GM19395 (cell line): ENCODE data around the gene ADCY4.
A peak's percentile ranks its signal among the peaks of the same experiment; 100 is the strongest.

ENCODE experiments used
- ATAC-seq: cut with Tn5 transposase; IDR thresholded peaks from one replicate; pipeline ENCODE4 v1.9.1; 2021; ENCODE audit warnings: mild to moderate bottlenecking, moderate library complexity; ENCODE audit not compliant: unreplicated experiment

ADCY4 gene

GRCh38 chr14:24279301-24280186 is 55.3 kb downstream of the ADCY4 start:
- ATAC-seq = peak; percentile 63

GRCh38 chr14:24278424-24278823 is 56.4 kb downstream of the ADCY4 start:
- no peak for ATAC-seq

GRCh38 chr14:24277606-24278321 is 57.1 kb downstream of the ADCY4 start:
- no peak for ATAC-seq

DNA sequence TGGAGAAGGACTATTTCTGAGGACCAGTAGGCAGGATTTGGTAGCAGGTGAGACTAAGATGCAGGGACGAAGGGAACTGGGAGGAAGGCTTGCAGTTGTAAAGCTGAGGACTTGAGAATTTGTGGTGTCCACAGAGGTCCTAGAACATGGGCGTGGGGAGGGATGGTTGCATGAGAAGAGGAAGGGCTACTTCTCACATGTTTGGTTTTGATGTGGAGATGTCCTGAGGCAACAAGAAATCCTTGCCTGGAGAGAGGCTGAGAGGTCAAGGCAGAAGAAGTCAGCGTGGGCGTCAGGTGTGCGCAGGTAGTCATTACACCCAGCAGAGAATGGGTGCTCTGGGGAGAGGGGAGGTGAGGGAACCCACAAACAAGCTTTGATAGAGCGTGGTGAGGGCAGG is 57.8 kb downstream of the ADCY4 start:
- no peak for ATAC-seq

- ATAC-seq = peak; percentile 50
Observed at GRCh38 chr14:24274101-24274543, 60.7 kb downstream of the ADCY4 start.

DNA sequence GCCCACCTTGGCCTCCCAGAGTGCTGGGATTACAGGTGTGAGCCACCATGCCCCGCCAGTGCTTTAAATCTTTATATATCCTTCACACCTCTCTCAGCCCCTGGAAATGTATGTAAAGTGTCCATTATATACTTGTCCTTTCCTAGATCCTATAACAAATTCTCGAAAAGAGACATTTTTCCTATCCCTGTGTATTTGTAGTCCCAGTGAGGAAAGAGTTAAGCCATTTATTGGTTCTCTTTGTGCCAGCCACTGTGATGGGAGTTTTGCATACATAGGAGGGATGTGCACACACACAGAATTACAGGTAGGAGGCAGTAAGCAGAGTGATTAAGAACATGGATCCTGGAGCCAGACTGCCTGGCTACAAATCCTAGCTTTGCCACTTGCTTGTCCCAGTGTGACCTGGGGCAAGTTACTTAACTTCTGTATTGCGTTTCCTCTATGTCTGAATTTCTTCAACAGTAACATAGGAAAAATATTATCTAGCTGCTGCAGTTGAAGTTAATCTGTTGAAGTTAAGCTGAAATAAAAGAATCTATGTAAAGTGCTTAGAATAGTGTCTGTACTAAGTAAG is 61.4 kb downstream of the ADCY4 start:
- ATAC-seq = no peak

DNA sequence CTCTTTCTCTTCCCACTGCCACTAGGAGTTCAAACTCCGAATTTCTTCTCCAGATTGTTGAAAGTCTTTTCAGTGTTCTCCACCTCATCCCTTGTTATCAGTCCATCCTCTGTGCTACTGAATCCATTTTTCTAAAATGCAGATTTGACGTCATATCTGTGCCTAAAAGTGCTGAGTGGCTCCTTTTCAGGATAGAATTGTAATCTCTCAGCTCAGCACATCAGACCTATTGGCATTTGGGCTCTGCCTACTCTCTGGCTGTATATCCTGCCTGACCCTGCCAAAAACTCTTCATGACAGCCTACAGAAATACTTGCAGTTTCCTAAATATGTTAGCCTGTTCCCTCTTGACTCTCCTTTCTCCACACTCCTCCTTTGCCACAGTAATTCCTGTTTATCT is 62.4 kb downstream of the ADCY4 start:
- ATAC-seq = no peak

DNA sequence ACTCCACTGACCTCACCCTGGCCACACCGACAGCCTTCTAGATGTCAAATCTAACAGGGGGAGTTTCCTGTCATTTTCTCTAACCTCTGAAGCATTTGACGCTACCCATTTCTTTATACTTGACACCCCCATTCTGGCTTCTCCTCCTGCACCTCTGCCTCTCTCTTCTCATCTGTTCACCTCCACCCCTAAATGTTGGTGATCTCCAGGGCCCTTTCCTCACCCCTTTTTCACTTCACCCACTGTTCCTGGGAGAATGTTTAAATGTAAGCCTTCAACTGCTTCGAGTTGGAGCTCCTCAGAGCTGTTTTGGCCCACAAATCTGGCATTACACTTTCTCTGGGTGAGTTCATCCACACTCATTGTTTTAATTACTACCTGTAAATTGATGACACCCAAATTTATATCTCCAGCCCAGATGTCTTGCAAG is 63.0 kb downstream of the ADCY4 start:
- ATAC-seq = no peak

GRCh38 chr14:24271134-24271833 is 63.6 kb downstream of the ADCY4 start, which contains the start of gene RABGGTA:
TSS of gene RABGGTA (minus strand) at chr14:24271597. CDS start at chr14:24271115, 482 bp downstream.
- peak; percentile 84 for ATAC-seq

GRCh38 chr14:24270537-24271133 is 64.2 kb downstream of the ADCY4 start:
- ATAC-seq = no peak

DNA sequence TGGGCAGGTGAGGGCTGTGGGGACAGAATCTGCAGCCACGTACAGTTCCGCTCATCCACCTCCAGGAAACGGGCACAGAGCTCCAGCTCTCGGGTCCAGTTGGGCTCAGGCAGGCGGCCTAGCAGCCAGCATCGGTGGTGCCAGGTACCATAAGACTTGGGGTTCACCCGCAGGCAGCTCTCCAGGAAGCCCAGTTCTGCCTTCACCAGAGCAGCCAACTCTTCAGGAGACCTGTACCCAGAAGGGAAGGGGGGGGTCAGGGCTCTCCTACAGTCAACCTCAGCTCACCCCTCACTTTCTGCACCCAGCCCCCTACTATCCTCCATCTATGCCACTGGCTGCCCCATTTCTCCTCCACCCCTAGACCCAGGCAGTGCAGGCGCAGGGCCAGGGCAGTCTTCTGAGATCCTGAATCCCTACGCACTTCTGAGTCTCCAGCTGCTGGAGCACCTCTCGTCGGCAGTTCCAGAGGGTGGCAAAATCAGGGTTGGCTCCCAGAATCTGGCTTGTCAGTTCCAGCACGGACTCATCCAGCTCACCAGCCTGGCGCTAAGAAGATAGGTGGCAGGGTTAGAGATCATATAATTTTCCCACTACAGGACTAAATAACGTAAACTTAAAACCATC is 64.8 kb downstream of the ADCY4 start:
- ATAC-seq = no peak

DNA sequence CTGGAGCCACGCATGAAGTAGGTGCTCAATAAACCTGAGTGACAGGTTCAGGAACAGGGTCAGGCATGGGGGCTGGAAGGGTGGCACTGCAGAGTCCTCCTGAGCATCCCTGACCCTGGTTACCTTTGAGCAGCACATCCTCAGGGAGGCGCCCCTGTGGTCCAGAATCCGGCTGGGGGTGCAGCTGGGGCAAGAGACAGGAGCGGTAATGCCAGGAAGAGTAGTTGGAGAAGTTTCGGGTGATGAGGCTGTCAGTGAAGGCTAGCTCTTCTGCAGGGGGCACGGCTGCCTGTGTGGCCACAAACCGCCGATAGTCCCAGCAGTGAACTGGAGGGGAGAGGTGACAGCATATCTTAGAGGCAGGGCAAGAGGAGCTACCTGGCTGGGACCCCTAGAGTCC is 65.5 kb downstream of the ADCY4 start:
- ATAC-seq = no peak
